H9 (cell line): ENCODE data around the gene TTC39A. TPM values are rescaled to one million over a fixed set of nuclear protein-coding genes. Genes with fewer than 3 reads are reported as not detected.

ENCODE experiments used
- DNase-seq: peaks from one replicate; pipeline ENCODE4 v3.0.0-alpha.2; 2017
- H2AFZ ChIP-seq: one replicate; pipeline ENCODE4 v1.6.1; 2013; ENCODE audit warnings: mild to moderate bottlenecking, low read length, control low read depth, moderate library complexity
- H2AK5ac ChIP-seq: 2 replicates; pipeline ENCODE4 v1.6.1; 2013; ENCODE audit warnings: low read length, control low read depth, mixed read lengths; ENCODE audit not compliant: insufficient read length
- H2BK120ac ChIP-seq: one replicate; pipeline ENCODE4 v1.6.1; 2013; ENCODE audit warnings: low read depth, mild to moderate bottlenecking, low read length, control low read depth, inconsistent platforms; ENCODE audit not compliant: poor library complexity, severe bottlenecking
- H2BK12ac ChIP-seq: 2 replicates; pipeline ENCODE4 v1.6.1; 2013; ENCODE audit warnings: low read length, control low read depth, mixed read lengths, low read depth; ENCODE audit not compliant: insufficient read length
- H2BK15ac ChIP-seq: 2 replicates; pipeline ENCODE4 v1.6.1; 2013; ENCODE audit warnings: low read depth, low read length, control low read depth
- H2BK20ac ChIP-seq: one replicate; pipeline ENCODE4 v1.6.1; 2013; ENCODE audit warnings: low read depth, mild to moderate bottlenecking, low read length, control low read depth, inconsistent platforms; ENCODE audit not compliant: poor library complexity, severe bottlenecking
- H2BK5ac ChIP-seq: 2 replicates; pipeline ENCODE4 v1.6.1; 2013; ENCODE audit warnings: low read length, control low read depth, mixed read lengths; ENCODE audit not compliant: insufficient read length
- H3K14ac ChIP-seq: 2 replicates; pipeline ENCODE4 v1.6.1; 2013; ENCODE audit warnings: low read length, control low read depth; ENCODE audit not compliant: insufficient read depth
- H3K18ac ChIP-seq: 2 replicates; pipeline ENCODE4 v1.6.1; 2013; ENCODE audit warnings: low read depth, mild to moderate bottlenecking, mixed read lengths, low read length, control low read depth; ENCODE audit not compliant: insufficient read length
- H3K23ac ChIP-seq: 2 replicates; pipeline ENCODE4 v1.6.1; 2013; ENCODE audit warnings: low read length, control low read depth, mixed read lengths, low read depth; ENCODE audit not compliant: insufficient read length
- H3K23me2 ChIP-seq: 2 replicates; pipeline ENCODE4 v1.6.1; 2013; ENCODE audit warnings: low read depth, mild to moderate bottlenecking, mixed read lengths, low read length, control low read depth; ENCODE audit not compliant: insufficient read length, poor library complexity, severe bottlenecking
- H3K27ac ChIP-seq: 2 replicates; pipeline ENCODE4 v1.5.1; 2013; ENCODE audit warnings: low read length, control low read depth, mixed read lengths, low read depth; ENCODE audit not compliant: insufficient read length
- H3K27me3 ChIP-seq: 2 replicates; pipeline ENCODE4 v1.6.1; 2013; ENCODE audit warnings: low read length, control low read depth, inconsistent platforms; ENCODE audit not compliant: insufficient read depth
- H3K4ac ChIP-seq: 2 replicates; pipeline ENCODE4 v1.6.1; 2013; ENCODE audit warnings: low read depth, mild to moderate bottlenecking, control low read depth, inconsistent platforms, low read length, moderate library complexity
- H3K4me1 ChIP-seq: 2 replicates; pipeline ENCODE4 v1.6.1; 2013; ENCODE audit warnings: low read length, control low read depth, inconsistent platforms; ENCODE audit not compliant: insufficient read depth
- H3K4me2 ChIP-seq: 2 replicates; pipeline ENCODE4 v1.6.1; 2013; ENCODE audit warnings: low read length, control low read depth, mixed read lengths; ENCODE audit not compliant: insufficient read length, insufficient read depth
- H3K56ac ChIP-seq: 2 replicates; pipeline ENCODE4 v1.6.1; 2013; ENCODE audit warnings: low read depth, mild to moderate bottlenecking, mixed read lengths, low read length, control low read depth; ENCODE audit not compliant: insufficient read length
- H3K79me1 ChIP-seq: 2 replicates; pipeline ENCODE4 v1.6.1; 2013; ENCODE audit warnings: low read depth, mild to moderate bottlenecking, moderate library complexity, low read length, control low read depth, inconsistent platforms; ENCODE audit not compliant: insufficient read depth, poor library complexity, severe bottlenecking
- H3K79me2 ChIP-seq: 2 replicates; pipeline ENCODE4 v1.6.1; 2013; ENCODE audit warnings: low read length, control low read depth, inconsistent platforms; ENCODE audit not compliant: insufficient read depth
- H3K9ac ChIP-seq: 2 replicates; pipeline ENCODE4 v1.6.1; 2013; ENCODE audit warnings: low read length, control low read depth, mixed read lengths; ENCODE audit not compliant: insufficient read length; ENCODE audit errors: extremely low read depth
- H3K9me3 ChIP-seq: one replicate; pipeline ENCODE4 v1.6.1; 2013; ENCODE audit warnings: low read depth, low read length, inconsistent platforms; ENCODE audit not compliant: control insufficient read depth
- H3T11ph ChIP-seq: one replicate; pipeline ENCODE4 v1.6.1; 2013; ENCODE audit warnings: mild to moderate bottlenecking, low read length, control low read depth, inconsistent platforms
- H4K20me1 ChIP-seq: one replicate; pipeline ENCODE4 v1.6.1; 2013; ENCODE audit not compliant: control insufficient read depth, insufficient read length, insufficient read depth
- H4K5ac ChIP-seq: 2 replicates; pipeline ENCODE4 v1.6.1; 2013; ENCODE audit warnings: low read depth, mild to moderate bottlenecking, mixed read lengths, low read length, control low read depth; ENCODE audit not compliant: insufficient read length
- H4K8ac ChIP-seq: replicated peaks from 2 replicates; pipeline ENCODE4 v1.6.1; 2013; ENCODE audit warnings: low read length, control low read depth, mixed read lengths, low read depth; ENCODE audit not compliant: insufficient read length
- H4K91ac ChIP-seq: 2 replicates; pipeline ENCODE4 v1.6.1; 2013; ENCODE audit warnings: low read depth, mild to moderate bottlenecking, moderate library complexity, mixed read lengths, low read length, control low read depth; ENCODE audit not compliant: insufficient read length
- H3K27ac Mint-ChIP-seq, 3 experiments: 2 replicates in 2 of 3; 3 replicates in 1 of 3; pipeline ENCODE4 v1.8.0; 2020 to 2021; ENCODE audit warnings: mixed read lengths in 3 of 3, mild to moderate bottlenecking in 1 of 3, moderate library complexity in 1 of 3
- H3K27me3 Mint-ChIP-seq: 2 replicates; pipeline ENCODE4 v1.8.0; 2021; ENCODE audit warnings: low read depth, mild to moderate bottlenecking, moderate library complexity, mixed read lengths
- H3K36me3 Mint-ChIP-seq, 3 experiments: 2 replicates in 2 of 3; 3 replicates in 1 of 3; pipeline ENCODE4 v1.8.0; 2020 to 2021; ENCODE audit warnings: low read depth in 3 of 3, mixed read lengths in 3 of 3; ENCODE audit not compliant: insufficient read depth in 1 of 3
- H3K4me1 Mint-ChIP-seq, 2 experiments: 2 replicates each; pipeline ENCODE4 v1.8.0; 2020; ENCODE audit warnings: mixed read lengths in 2 of 2
- H3K4me3 Mint-ChIP-seq, 2 experiments: 2 replicates in 1 of 2; 3 replicates in 1 of 2; pipeline ENCODE4 v1.8.0; 2020 to 2021; ENCODE audit warnings: mild to moderate bottlenecking in 2 of 2, mixed read lengths in 2 of 2, moderate library complexity in 1 of 2
- H3K9me3 Mint-ChIP-seq, 2 experiments: 2 replicates in 1 of 2; 3 replicates in 1 of 2; pipeline ENCODE4 v1.8.0; 2020; ENCODE audit warnings: mild to moderate bottlenecking in 2 of 2, mixed read lengths in 2 of 2, moderate library complexity in 1 of 2
- WGBS: extraction: QIAGEN DNeasy Blood & Tissue Kit; methylation state at CpG from one replicate; pipeline ENCODE4 v1.1.7; 2013; ENCODE audit warnings: missing lambda C conversion rate, low lambda C conversion rate, mixed read lengths; ENCODE audit not compliant: insufficient read length; ENCODE audit errors: extremely low coverage; 5-methylcytosine and 5-hydroxymethylcytosine counted together
- total RNA-seq: library from RNA; stranded (reverse); gene quantifications from 2 replicates; pipeline ENCODE4 v1.2.1, GENCODE V29; 2021
- TF ChIP-seq, protein P1 (sequence below): fragments of 200-600 bp; sonication (generic); conservative IDR thresholded peaks from 3 replicates; pipeline ENCODE4 v1.8.0; 2021; ENCODE audit warnings: antibody characterized with exemption, mild to moderate bottlenecking

TTC39A gene
- total RNA-seq, 1 experiment from 2014 or later = 7.7 TPM

DNA sequence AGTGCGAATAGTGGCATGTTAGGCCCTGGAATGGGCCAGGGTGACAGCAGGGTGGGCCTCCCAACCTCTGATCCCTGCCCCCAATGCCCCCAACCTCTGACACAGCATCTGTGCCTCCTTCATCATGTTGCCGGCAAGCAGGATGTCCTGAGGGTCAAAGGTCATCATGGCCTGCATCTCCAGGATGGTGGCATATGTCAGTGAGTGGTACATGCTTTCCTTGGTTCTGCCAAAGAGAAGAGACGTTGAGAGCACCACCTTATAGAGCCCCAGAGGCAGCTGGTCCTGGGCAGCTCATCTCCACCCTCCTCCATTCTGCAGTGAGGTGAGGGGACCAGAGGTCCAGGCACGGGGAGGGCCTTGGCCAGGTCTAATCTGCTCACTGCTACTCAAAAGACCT lies 17.6 kb downstream of the TTC39A start:
- no CpG with 5 or more reads among the region's 4 CpGs for WGBS
- H3K27ac Mint-ChIP-seq = no peak overlapping the region
- DNase-seq = no peak

More for the DNA sequence above, 17.6 kb downstream of the TTC39A start:
- Histone ChIP-seq H3K9me3 (no peaks in the 10 kb centered on the region), H3K23me2 (no peaks in the 10 kb centered on the region), H4K8ac (no peak overlapping the region), H3K14ac (no peak overlapping the region), H3K23ac (no peak overlapping the region), H2BK12ac (no peak overlapping the region), H3T11ph (no peak overlapping the region), H3K27ac (no peak overlapping the region), H3K18ac (no peak overlapping the region), H3K9ac (no peak overlapping the region), H3K79me2 (no peaks in the 10 kb centered on the region), H2BK5ac (no peak overlapping the region), H2BK15ac (no peak overlapping the region), H3K79me1 (no peaks in the 10 kb centered on the region), H4K5ac (no peak overlapping the region), H2BK120ac (no peak overlapping the region), H2AFZ (no peak overlapping the region), H3K4me2 (no peak overlapping the region), H2AK5ac (no peak overlapping the region), H4K91ac (no peak overlapping the region), H3K27me3 (no peaks in the 10 kb centered on the region), H3K4me1 (no peaks in the 10 kb centered on the region), H2BK20ac (no peak overlapping the region), H4K20me1 (no peaks in the 10 kb centered on the region), H3K56ac (no peak overlapping the region), H3K4ac (no peak overlapping the region)
- Mint-ChIP-seq H3K9me3 (no peaks in the 10 kb centered on the region), H3K36me3 (no peaks in the 10 kb centered on the region), H3K27me3 (no peaks in the 10 kb centered on the region; the same call in 1 of the 2 replicates), H3K4me3 (no peak overlapping the region), H3K4me1 (peaks cover 14 to 19% of the 10 kb centered on the region in 2 experiments)
- TF ChIP-seq, protein P1, sequence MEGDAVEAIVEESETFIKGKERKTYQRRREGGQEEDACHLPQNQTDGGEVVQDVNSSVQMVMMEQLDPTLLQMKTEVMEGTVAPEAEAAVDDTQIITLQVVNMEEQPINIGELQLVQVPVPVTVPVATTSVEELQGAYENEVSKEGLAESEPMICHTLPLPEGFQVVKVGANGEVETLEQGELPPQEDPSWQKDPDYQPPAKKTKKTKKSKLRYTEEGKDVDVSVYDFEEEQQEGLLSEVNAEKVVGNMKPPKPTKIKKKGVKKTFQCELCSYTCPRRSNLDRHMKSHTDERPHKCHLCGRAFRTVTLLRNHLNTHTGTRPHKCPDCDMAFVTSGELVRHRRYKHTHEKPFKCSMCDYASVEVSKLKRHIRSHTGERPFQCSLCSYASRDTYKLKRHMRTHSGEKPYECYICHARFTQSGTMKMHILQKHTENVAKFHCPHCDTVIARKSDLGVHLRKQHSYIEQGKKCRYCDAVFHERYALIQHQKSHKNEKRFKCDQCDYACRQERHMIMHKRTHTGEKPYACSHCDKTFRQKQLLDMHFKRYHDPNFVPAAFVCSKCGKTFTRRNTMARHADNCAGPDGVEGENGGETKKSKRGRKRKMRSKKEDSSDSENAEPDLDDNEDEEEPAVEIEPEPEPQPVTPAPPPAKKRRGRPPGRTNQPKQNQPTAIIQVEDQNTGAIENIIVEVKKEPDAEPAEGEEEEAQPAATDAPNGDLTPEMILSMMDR = no peak
